NOMO-1 treated with dmso at 0.1 percent for 144 hours (cell line): ENCODE measurements around the gene DYNLL2.
"Not testable (repeated sequence)": the region's sequence is repeated elsewhere in the genome, so short reads cannot be mapped to it uniquely, and the experiment has no call there.

Experiments
- DNase-seq: peaks from one replicate; lab custom pipeline; 2025; ENCODE audit not compliant: unreplicated experiment; lab: John Stamatoyannopoulos, UW

Gene DYNLL2

GRCh38 chr17:58066401-58066800, 16.8 kb upstream of the DYNLL2 start:
- DNase-seq, result no peak

- no peak for DNase-seq
Observed at GRCh38 chr17:58072862-58073261, 10.4 kb upstream of the DYNLL2 start.

DNA sequence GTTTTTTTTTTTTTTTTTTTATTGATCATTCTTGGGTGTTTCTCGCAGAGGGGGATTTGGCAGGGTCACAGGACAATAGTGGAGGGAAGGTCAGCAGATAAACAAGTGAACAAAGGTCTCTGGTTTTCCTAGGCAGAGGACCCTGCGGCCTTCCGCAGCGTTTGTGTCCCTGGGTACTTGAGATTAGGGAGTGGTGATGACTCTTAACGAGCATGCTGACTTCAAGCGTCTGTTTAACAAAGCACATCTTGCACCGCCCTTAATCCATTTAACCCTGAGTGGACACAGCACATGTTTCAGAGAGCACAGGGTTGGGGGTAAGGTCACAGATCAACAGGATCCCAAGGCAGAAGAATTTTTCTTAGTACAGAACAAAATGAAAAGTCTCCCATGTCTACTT, 10.0 kb upstream of the DYNLL2 start:
- not testable (repeated sequence) for DNase-seq

DNA sequence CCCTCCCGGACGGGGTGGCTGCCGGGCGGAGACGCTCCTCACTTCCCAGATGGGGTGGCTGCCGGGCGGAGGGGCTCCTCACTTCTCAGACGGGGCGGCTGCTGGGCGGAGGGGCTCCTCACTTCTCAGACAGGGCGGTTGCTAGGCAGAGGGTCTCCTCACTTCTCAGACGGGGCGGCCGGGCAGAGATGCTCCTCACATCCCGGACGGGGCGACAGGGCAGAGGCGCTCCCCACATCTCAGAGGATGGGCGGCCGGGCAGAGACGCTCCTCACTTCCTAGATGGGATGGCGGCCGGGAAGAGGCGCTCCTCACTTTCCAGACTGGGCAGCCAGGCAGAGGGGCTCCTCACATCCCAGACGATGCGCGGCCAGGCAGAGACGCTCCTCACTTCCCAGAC, 8.8 kb upstream of the DYNLL2 start:
- not testable (repeated sequence) for DNase-seq

GRCh38 chr17:58079300-58080033, 3.8 kb upstream of the DYNLL2 start:
- DNase-seq, result no peak

DNA sequence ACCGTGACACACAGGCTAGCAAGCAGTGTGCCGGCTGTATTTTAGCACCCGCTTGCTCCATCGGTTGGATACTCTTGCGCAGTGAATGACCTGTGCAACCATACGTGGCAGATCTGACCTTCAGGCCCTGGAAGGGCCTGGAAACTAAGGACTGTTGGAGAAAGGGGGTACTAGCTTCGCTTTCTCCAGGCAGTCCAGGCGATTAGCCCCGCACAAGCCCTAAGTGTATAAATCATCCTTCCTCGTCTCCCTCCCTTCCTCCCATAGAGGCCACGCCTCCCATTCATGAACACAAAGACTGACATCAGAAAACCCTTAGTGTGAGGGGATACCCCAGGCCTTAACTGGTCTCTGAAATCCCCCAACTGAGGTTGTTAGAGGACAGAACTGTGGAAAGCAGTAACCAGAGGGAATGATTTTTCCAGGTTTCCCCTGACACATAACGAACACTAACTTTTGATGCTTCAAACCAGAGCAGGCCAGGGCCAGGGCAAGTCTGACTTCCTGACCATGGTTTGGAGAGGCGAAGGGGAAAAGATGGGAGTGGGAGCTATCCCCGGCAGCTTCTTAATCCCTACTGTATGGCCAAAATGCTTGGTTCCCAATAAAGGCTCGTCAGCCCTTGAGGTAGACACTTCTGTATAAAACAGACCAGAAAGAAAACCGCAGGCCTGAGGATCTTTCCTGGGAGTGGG, 1.4 kb upstream of the DYNLL2 start:
- DNase-seq, result no peak

- no peak for DNase-seq
Observed at GRCh38 chr17:58082341-58082869, 814 bp upstream of the DYNLL2 start.

DNA sequence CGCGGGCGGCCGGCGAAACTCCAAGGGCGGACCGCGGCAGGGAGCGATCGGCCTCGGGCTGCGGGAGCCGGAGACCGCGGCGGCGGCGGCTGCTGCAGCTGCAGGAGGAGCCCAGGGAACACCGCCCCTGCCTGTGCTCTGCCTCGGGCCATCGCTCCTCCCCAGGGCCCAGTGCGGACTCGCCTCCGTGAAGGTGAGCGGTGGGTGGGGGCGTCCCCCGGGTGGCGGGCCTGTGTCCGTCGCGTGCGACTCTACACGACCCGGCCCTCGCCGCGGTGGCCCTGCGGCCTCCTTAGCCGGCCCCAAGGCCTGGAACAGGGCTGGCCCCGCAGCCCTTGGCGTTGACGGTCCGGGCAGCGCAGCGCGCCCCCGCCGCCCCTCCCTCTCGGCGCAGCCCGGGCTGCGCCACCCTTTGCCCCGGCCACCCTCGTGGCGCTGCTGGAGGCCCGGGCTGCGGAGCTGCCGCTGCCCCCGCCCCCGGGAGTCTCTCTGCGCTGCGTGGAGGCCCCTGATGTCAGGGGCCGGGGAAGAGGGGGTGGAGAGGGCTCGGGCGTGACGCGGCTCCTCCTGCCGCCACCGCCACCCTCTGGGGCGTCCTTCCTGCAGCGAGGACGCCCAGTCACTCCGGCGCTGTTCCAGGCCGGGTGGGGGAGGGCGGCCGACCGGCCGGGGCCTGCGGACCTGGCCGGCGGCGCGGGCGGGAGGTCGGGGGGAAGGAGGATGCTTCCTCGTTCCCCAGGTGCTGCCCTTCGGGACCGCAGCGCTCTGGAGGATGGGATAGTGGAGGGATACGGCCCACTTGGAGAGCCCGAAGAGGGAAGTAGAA, 485 bp downstream of the DYNLL2 start:
- DNase-seq, result peak; percentile 36

GRCh38 chr17:58084317-58084981, 1.2 kb downstream of the DYNLL2 start:
- DNase-seq, result no peak

- no peak for DNase-seq
Observed at GRCh38 chr17:58085039-58085715, 2.0 kb downstream of the DYNLL2 start.

- DNase-seq, result no peak
Observed at GRCh38 chr17:58086953-58087352, 3.7 kb downstream of the DYNLL2 start.

GRCh38 chr17:58088624-58089023, 5.4 kb downstream of the DYNLL2 start:
- DNase-seq, result no peak

DNA sequence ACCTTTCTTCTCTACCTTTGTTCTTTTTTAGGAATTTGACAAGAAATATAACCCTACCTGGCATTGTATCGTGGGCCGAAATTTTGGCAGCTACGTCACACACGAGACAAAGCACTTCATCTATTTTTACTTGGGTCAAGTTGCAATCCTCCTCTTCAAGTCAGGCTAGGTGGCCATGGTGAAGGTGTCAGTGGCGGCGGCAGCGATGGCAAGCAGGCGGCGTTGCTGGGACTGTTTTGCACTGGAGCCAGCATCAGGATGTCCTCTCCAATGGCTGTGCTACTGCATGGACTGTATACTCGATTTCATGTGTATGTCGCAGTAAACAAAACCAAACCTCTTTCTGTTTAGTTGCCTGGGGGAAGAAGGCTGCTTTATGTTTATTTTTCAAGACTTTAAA, 5.9 kb downstream of the DYNLL2 start:
- DNase-seq, result no peak

DNA sequence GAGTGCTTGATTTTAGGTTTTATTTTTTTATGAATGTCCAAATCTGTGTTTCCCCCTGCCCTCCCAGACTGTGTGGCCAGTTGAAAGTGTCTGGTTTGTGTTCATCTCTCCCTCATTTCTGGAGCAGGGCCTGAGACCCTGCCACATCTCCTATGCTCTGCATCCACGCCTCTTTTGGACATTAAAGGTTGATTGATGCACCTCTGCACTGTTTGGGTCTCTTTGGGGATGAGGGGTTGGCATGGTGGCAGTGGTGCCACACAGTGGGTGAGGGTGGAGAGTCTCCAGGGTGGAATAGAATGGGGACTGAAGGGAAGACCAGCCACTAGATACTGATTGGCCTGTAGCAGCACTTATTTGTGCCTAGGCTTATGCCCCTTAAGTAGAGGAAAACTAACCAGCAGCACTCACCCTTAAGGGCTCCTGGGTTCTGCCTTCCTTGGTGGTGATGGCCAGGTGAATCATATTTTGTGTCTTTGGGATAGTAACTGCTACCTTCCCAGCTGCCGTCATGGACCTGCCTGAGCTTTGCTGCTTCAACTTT, 7.9 kb downstream of the DYNLL2 start:
- DNase-seq, result no peak

DNA sequence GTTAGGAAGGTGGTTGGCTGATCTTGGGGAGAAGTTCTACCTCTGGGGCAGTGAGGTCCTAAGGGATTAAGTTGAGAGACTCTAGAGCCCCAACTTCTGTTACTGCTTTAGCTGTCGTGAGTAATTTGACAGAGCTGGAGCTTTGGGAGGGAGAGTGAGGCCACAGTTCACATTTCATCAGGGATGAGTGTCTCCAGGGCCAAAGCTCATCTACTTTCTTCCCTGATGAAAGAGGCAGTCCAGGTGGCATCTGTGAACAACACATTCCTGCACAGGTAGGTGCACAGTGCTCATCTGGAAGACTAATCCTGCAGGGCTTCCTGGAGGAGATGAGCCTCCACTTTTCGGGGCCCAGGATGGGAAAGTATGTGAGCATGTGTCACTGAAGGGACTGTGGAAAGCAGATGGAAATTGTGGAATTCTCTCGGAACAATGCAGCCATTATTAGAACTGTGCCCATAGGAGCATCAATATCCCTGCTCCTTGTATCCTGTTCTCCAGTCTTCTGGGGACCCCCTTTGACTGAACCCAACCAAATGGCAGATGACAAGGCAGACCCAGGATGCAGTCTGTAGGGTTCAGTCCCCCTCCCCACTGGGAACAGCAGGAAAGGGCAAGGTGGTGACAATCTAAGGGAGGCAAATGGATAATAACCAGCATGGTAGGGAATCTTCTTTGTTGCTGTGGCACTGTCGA, 9.0 kb downstream of the DYNLL2 start:
- DNase-seq, result no peak

DNA sequence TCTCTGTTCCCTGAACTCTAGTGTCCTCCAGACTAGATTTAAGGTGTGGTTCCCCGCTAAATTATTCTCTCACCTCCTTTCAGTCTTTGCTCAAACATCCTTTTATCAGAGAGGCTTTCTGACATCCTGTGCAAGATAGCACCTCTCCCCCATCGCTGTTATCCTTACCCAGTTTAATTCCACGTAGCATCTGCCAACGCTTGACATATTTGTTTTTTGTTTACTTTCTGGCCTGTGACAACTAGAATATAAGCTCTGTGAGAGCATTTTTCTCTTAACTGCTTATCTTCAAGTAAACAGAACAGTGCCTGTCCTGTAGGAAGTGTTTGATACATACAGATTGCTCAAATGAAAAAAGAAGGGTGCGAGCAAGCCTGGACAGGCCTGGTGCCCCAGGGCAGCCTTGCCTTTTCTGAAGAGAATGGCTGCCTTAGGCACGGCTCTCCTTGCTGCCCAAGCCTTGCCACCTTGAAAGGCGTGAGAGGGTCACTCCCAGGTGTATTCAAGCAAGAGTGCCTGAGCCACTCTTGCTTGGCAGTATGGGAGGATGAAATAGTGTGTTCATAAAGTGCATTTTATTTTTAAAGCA, 9.7 kb downstream of the DYNLL2 start:
- DNase-seq, result no peak

GRCh38 chr17:58094118-58094517, 10.9 kb downstream of the DYNLL2 start:
- no peak for DNase-seq

DNA sequence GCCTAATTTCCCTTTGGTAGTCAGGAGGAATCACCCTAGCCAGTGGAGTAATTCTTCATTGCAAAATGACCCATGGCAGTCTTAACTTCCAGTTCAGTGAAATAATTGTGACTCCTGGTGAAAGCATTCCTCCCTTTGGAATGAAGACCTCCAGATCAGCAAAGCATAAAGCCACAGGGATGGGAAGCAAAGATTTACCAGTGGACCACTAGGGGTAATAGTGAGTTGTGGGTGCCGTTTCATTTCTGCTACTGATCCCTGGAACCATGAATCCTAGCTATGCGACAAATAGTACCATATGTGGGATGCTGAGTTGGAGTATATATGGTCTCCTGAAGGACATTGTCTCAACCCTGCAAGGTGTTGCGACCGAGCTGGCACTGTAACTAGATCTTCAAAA, 13.7 kb downstream of the DYNLL2 start:
- DNase-seq, result no peak

- DNase-seq, result no peak
Observed at GRCh38 chr17:58097384-58098088, 14.3 kb downstream of the DYNLL2 start.
